SK-N-SH (cell line): Measurements from ENCODE around the gene GID4. TPM values are rescaled to one million over a fixed set of nuclear protein-coding genes. Genes with fewer than 3 reads are reported as not detected.

ENCODE experiments used
- CTCF ChIA-PET: fragments of 300-600, 350-600 bp; formaldehyde crosslinking; extraction: SDS; loops from one replicate; lab custom pipeline; 2021; lab: Yijun Ruan, JAX
- POLR2A ChIA-PET: fragments of 350-600 bp; sonication (Branson Sonifier 250); formaldehyde crosslinking; extraction: SDS; loops from one replicate; lab custom pipeline; 2020; ENCODE audit warnings: antibody characterized with exemption, inconsistent platforms; lab: Yijun Ruan, JAX
- DNase-seq: peaks from one replicate; pipeline ENCODE4 v3.0.0; 2012
- H2AFZ ChIP-seq: fragments of 200-600 bp; sonication (generic); 2 replicates; pipeline ENCODE4 v1.8.1; 2016; ENCODE audit warnings: antibody characterized with exemption, mild to moderate bottlenecking, low read depth
- H3F3A ChIP-seq: fragments of 200-600 bp; sonication (generic); replicated peaks from 2 replicates; pipeline ENCODE3; 2016; ENCODE audit warnings: antibody characterized with exemption, mild to moderate bottlenecking; ENCODE audit not compliant: insufficient read depth
- H3K27ac ChIP-seq, 2 experiments: fragments of 200-500 bp in 1 of 2; fragments of 200-600 bp in 1 of 2; sonication (Bioruptor generic) in 1 of 2; sonication (generic), shearing (Covaris generic) in 1 of 2; 2 replicates each; pipeline versions ENCODE4 v1.5.1 to v1.6.1; 2014 to 2016; ENCODE audit warnings: low read depth in 2 of 2, inconsistent platforms in 1 of 2, low read length in 1 of 2, mild to moderate bottlenecking in 1 of 2, mixed read lengths in 1 of 2
- H3K27me3 ChIP-seq: fragments of 200-600 bp; sonication (generic), shearing (Covaris generic); 2 replicates; pipeline ENCODE4 v1.6.1; 2016; ENCODE audit warnings: mixed run types; ENCODE audit not compliant: insufficient read depth
- H3K36me3 ChIP-seq, 2 experiments: fragments of 200-500 bp in 1 of 2; fragments of 200-600 bp in 1 of 2; sonication (Bioruptor generic) in 1 of 2; sonication (generic) in 1 of 2; replicated peaks in 1 of 2; 2 replicates each; pipeline versions ENCODE3 to v1.5.1; 2014 to 2016; ENCODE audit warnings: low read length in 1 of 2, mild to moderate bottlenecking in 1 of 2; ENCODE audit not compliant: insufficient read depth in 2 of 2, control insufficient read depth in 1 of 2
- H3K4me1 ChIP-seq, 2 experiments: fragments of 200-500 bp in 1 of 2; fragments of 200-600 bp in 1 of 2; sonication (Bioruptor generic) in 1 of 2; sonication (generic), shearing (Covaris generic) in 1 of 2; 2 replicates each; pipeline versions ENCODE4 v1.5.1 to v1.6.1; 2014 to 2016; ENCODE audit warnings: low read depth in 1 of 2, low read length in 1 of 2, mixed run types in 1 of 2; ENCODE audit not compliant: insufficient read depth in 2 of 2, control insufficient read depth in 1 of 2
- H3K4me2 ChIP-seq: fragments of 200-600 bp; sonication (generic), shearing (Covaris generic); 2 replicates; pipeline ENCODE4 v1.6.1; 2017; ENCODE audit warnings: mixed run types
- H3K4me3 ChIP-seq, 2 experiments: fragments of 200-500 bp in 1 of 2; fragments of 200-600 bp in 1 of 2; sonication (Bioruptor generic) in 1 of 2; sonication (generic), shearing (Covaris generic) in 1 of 2; 2 replicates each; pipeline versions ENCODE4 v1.5.1 to v1.8.1; 2014 to 2016; ENCODE audit warnings: low read depth in 2 of 2, inconsistent platforms in 1 of 2, low read length in 1 of 2, mild to moderate bottlenecking in 1 of 2, mixed read lengths in 1 of 2, moderate library complexity in 1 of 2
- H3K79me2 ChIP-seq: fragments of 200-600 bp; sonication (generic); 2 replicates; pipeline ENCODE4 v1.8.1; 2017; ENCODE audit warnings: mild to moderate bottlenecking; ENCODE audit not compliant: insufficient read depth
- H3K9ac ChIP-seq: fragments of 200-600 bp; sonication (generic); 2 replicates; pipeline ENCODE4 v1.6.1; 2017; ENCODE audit warnings: mixed run types
- H3K9me2 ChIP-seq: fragments of 200-600 bp; sonication (generic); 2 replicates; pipeline ENCODE4 v1.6.1; 2017; ENCODE audit warnings: mixed run types
- H3K9me3 ChIP-seq: fragments of 200-600 bp; sonication (generic); 2 replicates; pipeline ENCODE4 v1.6.1; 2017; ENCODE audit warnings: mixed run types, mild to moderate bottlenecking, moderate library complexity
- H4K20me1 ChIP-seq: fragments of 200-600 bp; sonication (generic); 2 replicates; pipeline ENCODE4 v1.6.1; 2017; ENCODE audit warnings: mild to moderate bottlenecking, mixed run types; ENCODE audit not compliant: insufficient read depth
- CTCF ChIP-seq: fragments of 200-600 bp; sonication (generic); IDR thresholded peaks from 2 replicates; pipeline ENCODE4 v1.6.1; 2017; ENCODE audit warnings: antibody characterized with exemption, mild to moderate bottlenecking, moderate library complexity
- EZH2phosphoT487 ChIP-seq: fragments of 200-600 bp; sonication (generic); IDR thresholded peaks from 2 replicates; pipeline ENCODE4 v1.6.1; 2017; ENCODE audit warnings: low read depth, mixed run types, mild to moderate bottlenecking, antibody characterized with exemption, moderate library complexity, borderline replicate concordance
- FOSL2 ChIP-seq: IDR thresholded peaks from 2 replicates; pipeline ENCODE4 v1.4.0; 2012; ENCODE audit warnings: low read depth, mild to moderate bottlenecking, moderate library complexity, borderline replicate concordance
- GABPA ChIP-seq: IDR thresholded peaks from 2 replicates; pipeline ENCODE4 v1.4.0; 2012; ENCODE audit warnings: low read depth, mild to moderate bottlenecking
- GATA2 ChIP-seq: sonication (generic); formaldehyde crosslinking; IDR thresholded peaks from 2 replicates; pipeline ENCODE4 v1.5.0; 2020; ENCODE audit warnings: mild to moderate bottlenecking, missing genetic modification reagents
- JUND ChIP-seq: IDR thresholded peaks from 2 replicates; pipeline ENCODE4 v1.4.0; 2012
- MEF2A ChIP-seq: IDR thresholded peaks from 2 replicates; pipeline ENCODE4 v1.4.0; 2012; ENCODE audit warnings: low read depth, borderline replicate concordance
- NFIC ChIP-seq: IDR thresholded peaks from 2 replicates; pipeline ENCODE4 v1.4.0; 2012; ENCODE audit warnings: borderline replicate concordance
- NRF1 ChIP-seq: IDR thresholded peaks from 2 replicates; pipeline ENCODE4 v1.6.1; 2012; ENCODE audit warnings: low read depth, mild to moderate bottlenecking, low read length
- PBX3 ChIP-seq: IDR thresholded peaks from 2 replicates; pipeline ENCODE4; 2012
- POLR2AphosphoS5 ChIP-seq: IDR thresholded peaks from 2 replicates; pipeline ENCODE4 v1.6.1; 2012; ENCODE audit warnings: low read depth, low read length
- RFX5 ChIP-seq: IDR thresholded peaks from 2 replicates; pipeline ENCODE4 v1.6.1; 2012; ENCODE audit warnings: mild to moderate bottlenecking, improper control_type of control experiment, low read length
- RXRA ChIP-seq: IDR thresholded peaks from 2 replicates; pipeline ENCODE4 v1.4.0; 2012; ENCODE audit warnings: low read depth, mild to moderate bottlenecking, borderline replicate concordance
- SIN3A ChIP-seq: IDR thresholded peaks from 2 replicates; pipeline ENCODE4 v1.6.1; 2012; ENCODE audit warnings: low read depth, mild to moderate bottlenecking, low read length, moderate library complexity, borderline replicate concordance
- SMC3 ChIP-seq: IDR thresholded peaks from 2 replicates; pipeline ENCODE4 v1.6.1; 2012; ENCODE audit warnings: low read depth, low read length, improper control_type of control experiment
- TEAD4 ChIP-seq: IDR thresholded peaks from 2 replicates; pipeline ENCODE4 v1.4.0; 2012; ENCODE audit warnings: mild to moderate bottlenecking, borderline replicate concordance; ENCODE audit not compliant: insufficient read depth
- USF1 ChIP-seq: IDR thresholded peaks from 2 replicates; pipeline ENCODE4 v1.4.0; 2012; ENCODE audit warnings: low read depth, borderline replicate concordance
- ZBTB33 ChIP-seq: IDR thresholded peaks from 2 replicates; pipeline ENCODE4 v1.4.0; 2012; ENCODE audit warnings: low read depth, borderline replicate concordance
- WGBS: methylation state at CpG from one replicate; pipeline ENCODE4 v1.1.6; 2017; ENCODE audit warnings: low lambda C conversion rate; 5-methylcytosine and 5-hydroxymethylcytosine counted together
- polyA plus RNA-seq, 3 experiments: library from polyadenylated mRNA; depleted of rRNA; stranded (reverse); fragments of >200 nt; gene quantifications; 2 replicates each; pipeline ENCODE4 v1.2.3, GENCODE V29; 2012

The GID4 gene
- polyA plus RNA-seq, 1 of the 3 experiments (the other 2 are of a cell fraction), result 4.3 TPM

GRCh38 chr17:18105027-18105426 lies 65.8 kb downstream of the GID4 start:
- no peak for TF ChIP-seq RXRA
- no peak for TF ChIP-seq TEAD4
- TF ChIP-seq FOSL2, result no peak
- TF ChIP-seq JUND, result no peak
- TF ChIP-seq RFX5, result no peak
- TF ChIP-seq PBX3, result no peak
- TF ChIP-seq EZH2phosphoT487, result no peak
- TF ChIP-seq USF1, result no peak
- TF ChIP-seq SMC3, result no peak
- TF ChIP-seq GATA2 (CRISPR knock-in tag), result no peak
- TF ChIP-seq GABPA, result no peak
- TF ChIP-seq NRF1, result no peak
- TF ChIP-seq NFIC, result no peak
- no peak for TF ChIP-seq SIN3A
- no peak for TF ChIP-seq MEF2A
- no peak for TF ChIP-seq ZBTB33
- H3K4me1 ChIP-seq, result peaks cover 0 to 64% of the 10 kb centered on the region in 2 experiments; a peak in 2 of 4 replicates
- no peaks in the 10 kb centered on the region for H3K27me3 ChIP-seq
- H3F3A ChIP-seq, result no peaks in the 10 kb centered on the region
- no peaks in the 10 kb centered on the region for H3K79me2 ChIP-seq
- H3K9me3 ChIP-seq, result no peaks in the 10 kb centered on the region
- no peaks in the 10 kb centered on the region for H3K9me2 ChIP-seq
- no peak overlapping the region for H3K9ac ChIP-seq
- H3K4me2 ChIP-seq, result no peak overlapping the region
- POLR2A ChIA-PET, result no interaction called here
- H3K36me3 ChIP-seq, result peaks cover 0 to 18% of the 10 kb centered on the region in 2 experiments
- peak overlapping the region in 1 of 2 experiments; percentile 36; a peak in 1 of 4 replicates for H3K27ac ChIP-seq
- H4K20me1 ChIP-seq, result no peaks in the 10 kb centered on the region
- H2AFZ ChIP-seq, result no peak overlapping the region
- H3K4me3 ChIP-seq, result no peak overlapping the region
- WGBS, result 100% methylated on average over 2 of the region's 3 CpGs
- no peak for DNase-seq
- CTCF ChIA-PET, result interaction anchor here (0.9 to 1.5 kb wide), 2 partner anchors 33 to 113 kb away, joined by 3 to 4 read pairs; no protein-coding TSS in a partner anchor

- Histone ChIP-seq H3K4me2 (no peak overlapping the region), H3K4me3 (no peak overlapping the region), H3K9ac (no peak overlapping the region), H3K9me3 (no peaks in the 10 kb centered on the region), H3K36me3 (peaks cover 0 to 14% of the 10 kb centered on the region in 2 experiments), H3K9me2 (no peaks in the 10 kb centered on the region), H4K20me1 (no peaks in the 10 kb centered on the region), H3F3A (no peaks in the 10 kb centered on the region), H3K27me3 (no peaks in the 10 kb centered on the region), H3K79me2 (no peaks in the 10 kb centered on the region), H3K4me1 (peaks cover 0 to 59% of the 10 kb centered on the region in 2 experiments; a peak in 2 of 4 replicates), H3K27ac (no peak overlapping the region), H2AFZ (no peak overlapping the region)
- CTCF ChIA-PET, result no interaction called here
- 85% methylated on average over 3 of the region's 6 CpGs for WGBS
- no peak for TF ChIP-seq PBX3
- TF ChIP-seq CTCF, result no peak
- TF ChIP-seq NFIC, result no peak
- no peak for TF ChIP-seq NRF1
- no peak for TF ChIP-seq POLR2AphosphoS5
- POLR2A ChIA-PET, result no interaction called here
- DNase-seq, result no peak
Measured at GRCh38 chr17:18105595-18105994, 66.4 kb downstream of the GID4 start.
